B cell (primary cell): Measurements from ENCODE around the gene CLCNKA.

Experiments used
- CTCF ChIP-seq: fragments of 200-600 bp; IDR thresholded peaks from one replicate; pipeline ENCODE4 v1.8.0; 2022; ENCODE audit warnings: antibody characterized with exemption, mild to moderate bottlenecking
- EZH2 ChIP-seq: IDR thresholded peaks from 2 replicates; pipeline ENCODE4 v1.6.1; 2012; ENCODE audit warnings: borderline replicate concordance, low read depth, mild to moderate bottlenecking, moderate library complexity, low read length; ENCODE audit not compliant: insufficient read depth, poor library complexity, severe bottlenecking

GRCh38 chr1:15972409-15972808 is 49.4 kb upstream of the CLCNKA start:
- TF ChIP-seq CTCF (no peak), EZH2 (no peak)
